ENCODE data around the gene FLRT1.

FLRT1 gene

DNA sequence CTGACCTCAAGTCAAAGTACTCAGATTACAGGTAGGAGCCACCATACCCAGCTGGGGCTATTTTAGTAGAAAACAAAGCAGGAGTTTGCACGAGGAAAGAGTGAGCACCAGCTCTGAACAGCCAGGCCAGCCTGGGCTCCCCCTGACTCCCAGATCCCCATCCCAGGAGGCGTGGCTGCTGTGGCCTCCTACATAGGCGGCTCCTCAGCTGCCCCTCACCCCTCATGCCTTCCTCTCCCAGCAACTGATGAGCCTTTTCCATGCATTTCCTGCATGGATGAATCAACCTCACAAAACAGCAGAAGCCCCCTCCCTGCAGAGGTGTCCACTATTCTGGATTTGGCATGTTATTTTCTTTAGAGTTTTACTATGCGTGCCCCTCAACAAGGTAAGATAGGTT is 10.5 kb upstream of the FLRT1 start:
- Histone ChIP-seq H3K27me3 (no peaks in the 10 kb centered on the region), H3K4me1 (peaks cover 44 to 94% (median 84%) of the 10 kb centered on the region in 10 experiments), H3K27ac (no peak overlapping the region), H4K20me1 (peaks cover 0 to 71% (median 4%) of the 10 kb centered on the region in 11 experiments; a peak in 9 of 22 replicates), H3K4me2 (peak overlapping the region in 6 of 11 experiments; percentile 14 to 95 (median 83); a peak in 3 of 22 replicates), H3K36me3 (no peaks in the 10 kb centered on the region), H3K9me3 (replicated peaks in 1 of 11) (no peaks in the 10 kb centered on the region), H3K4me3 (no peak overlapping the region), H3K9ac (no peak overlapping the region)
- no peak for TF ChIP-seq Cebpa-rat (IDR thresholded peaks at IDR 0.05)

DNA sequence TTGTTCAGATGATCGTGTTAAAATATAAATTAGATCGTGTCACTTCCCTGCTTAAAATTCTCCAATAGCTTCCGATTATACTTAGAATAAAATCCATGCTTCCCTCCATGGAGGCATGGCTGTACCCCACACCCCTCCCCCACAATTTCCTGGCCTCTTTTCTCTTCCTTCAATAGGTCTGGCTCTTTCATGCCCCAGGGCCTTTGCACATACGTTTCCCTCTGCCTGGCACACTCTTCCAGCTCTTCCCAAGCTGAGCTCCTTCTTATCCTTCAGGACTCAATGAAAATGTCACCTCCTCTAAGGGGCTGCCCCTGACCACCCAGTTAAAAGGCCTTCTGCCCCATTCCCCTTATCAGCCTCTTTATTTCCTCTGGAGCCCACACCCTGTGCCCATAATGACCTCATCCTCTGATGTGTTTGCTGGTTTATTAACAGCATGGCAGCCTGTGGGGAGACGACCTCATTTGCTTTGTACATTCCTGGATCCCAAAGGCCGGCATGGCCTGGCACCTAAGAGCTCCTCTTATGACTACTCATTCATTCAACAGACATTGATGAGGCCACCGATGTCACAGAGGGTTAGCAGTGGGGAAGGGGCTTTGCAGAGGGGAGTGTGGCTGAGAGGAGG is 9.0 kb upstream of the FLRT1 start:
- TF ChIP-seq Cebpa-rat (IDR thresholded peaks at IDR 0.05): no peak
- peak overlapping the region; percentile 88 to 98 (median 96); a peak in 19 of 22 replicates for H3K4me2 ChIP-seq
- peaks cover 39 to 99% (median 92%) of the 10 kb centered on the region in 10 experiments for H3K4me1 ChIP-seq
- no peak overlapping the region for H3K9ac ChIP-seq
- no peaks in the 10 kb centered on the region for H3K9me3 ChIP-seq (replicated peaks in 1 of 11)
- H4K20me1 ChIP-seq: peaks cover 0 to 72% (median 8%) of the 10 kb centered on the region in 11 experiments; a peak in 10 of 22 replicates
- no peak overlapping the region for H3K4me3 ChIP-seq
- H3K27me3 ChIP-seq: no peaks in the 10 kb centered on the region
- H3K36me3 ChIP-seq: no peaks in the 10 kb centered on the region
- peak overlapping the region in 5 of 11 experiments; percentile 51 to 76 (median 74); a peak in 9 of 22 replicates for H3K27ac ChIP-seq

DNA sequence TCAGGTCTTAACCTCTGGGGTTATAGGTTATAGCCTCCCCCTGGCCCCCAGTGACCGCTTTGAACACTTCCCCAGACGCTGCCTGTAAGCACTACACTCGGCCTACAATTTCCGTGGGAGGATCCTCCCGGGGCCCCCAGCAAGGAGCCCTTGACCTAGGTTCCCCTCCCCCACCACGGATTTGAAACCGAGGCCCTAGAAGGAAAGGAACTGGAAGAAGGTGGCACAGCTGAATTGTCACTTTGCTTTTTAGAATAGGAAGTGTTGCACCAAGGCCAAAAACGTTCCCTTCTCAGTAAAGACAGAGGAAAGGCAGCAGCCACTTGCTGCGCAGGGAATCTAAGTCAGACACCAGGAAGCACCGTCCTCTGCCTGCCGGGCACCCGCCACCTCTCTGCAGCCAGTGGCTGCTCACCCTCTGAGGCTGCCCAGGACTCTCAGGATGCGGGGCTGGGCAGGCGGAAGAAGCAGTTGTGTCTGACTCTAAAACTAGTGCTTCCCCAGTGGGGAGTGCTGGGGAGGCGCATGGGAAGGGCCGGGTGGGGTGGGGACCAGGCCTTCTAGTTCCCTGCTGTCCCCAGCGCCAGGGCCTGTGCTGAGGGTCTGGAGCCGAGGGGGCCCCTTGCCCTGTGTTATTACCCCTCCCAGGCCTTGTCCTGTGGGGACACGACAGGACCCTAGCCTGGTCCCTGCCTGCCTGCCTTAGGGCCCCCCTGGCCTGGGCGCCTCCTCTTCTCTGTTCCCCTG is 7.9 kb upstream of the FLRT1 start:
- peaks cover 34 to 99% (median 93%) of the 10 kb centered on the region in 10 experiments for H3K4me1 ChIP-seq
- no peaks in the 10 kb centered on the region for H3K9me3 ChIP-seq (replicated peaks in 1 of 11)
- peak overlapping the region in 9 of 10 experiments; percentile 21 to 62 (median 44); a peak in 15 of 20 replicates for H3K4me3 ChIP-seq
- H3K36me3 ChIP-seq: no peaks in the 10 kb centered on the region
- H4K20me1 ChIP-seq: peaks cover 0 to 76% (median 17%) of the 10 kb centered on the region in 11 experiments; a peak in 12 of 22 replicates
- H3K27me3 ChIP-seq: peaks cover 0 to 6% (median 0%) of the 10 kb centered on the region in 11 experiments; a peak in 2 of 22 replicates
- peak overlapping the region in 10 of 11 experiments; percentile 40 to 76 (median 66); a peak in 18 of 22 replicates for H3K27ac ChIP-seq
- peak overlapping the region; percentile 88 to 98 (median 96) for H3K4me2 ChIP-seq
- peak overlapping the region; percentile 47 to 75 (median 67); a peak in 21 of 22 replicates for H3K9ac ChIP-seq
- no peak for TF ChIP-seq Cebpa-rat (IDR thresholded peaks at IDR 0.05)

DNA sequence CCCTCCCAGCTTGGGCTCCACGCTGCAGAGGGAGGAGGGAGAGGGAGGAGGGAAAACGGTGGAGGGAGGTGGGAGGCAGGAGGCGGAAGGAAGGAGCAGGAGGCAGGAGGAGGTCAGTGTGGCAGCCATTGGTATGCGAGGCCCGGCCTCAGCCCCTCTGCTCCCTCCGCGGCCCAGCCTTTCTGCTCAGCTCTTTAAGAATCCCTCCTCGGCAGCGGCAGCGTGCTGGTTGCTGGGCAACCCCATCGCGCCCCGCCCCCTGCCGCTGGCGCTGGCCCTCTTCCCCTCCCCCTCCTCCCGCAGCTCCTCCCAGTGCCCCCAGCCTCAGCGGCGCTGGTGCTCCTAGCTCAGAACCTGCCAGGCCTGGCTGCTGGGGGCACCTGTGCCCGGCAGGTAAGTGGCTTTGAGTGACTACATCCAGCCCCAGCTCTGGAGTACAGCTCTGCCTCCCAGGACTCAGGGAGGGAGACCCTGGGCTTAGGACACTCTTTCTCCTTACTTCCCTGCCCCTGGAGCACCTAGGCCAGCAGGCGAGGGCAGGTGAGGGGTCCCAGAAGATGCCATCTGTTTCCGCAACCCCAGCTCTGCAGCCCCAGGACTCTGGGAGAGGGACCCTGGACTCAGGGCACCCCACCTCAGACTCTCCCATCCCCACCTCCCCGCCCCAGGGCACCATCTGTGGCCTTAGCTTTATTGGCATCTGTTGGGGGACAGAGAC is 7.2 kb upstream of the FLRT1 start:
- no peaks in the 10 kb centered on the region for H3K36me3 ChIP-seq
- TF ChIP-seq Cebpa-rat (IDR thresholded peaks at IDR 0.05): no peak
- peak overlapping the region in 10 of 11 experiments; percentile 40 to 76 (median 66); a peak in 18 of 22 replicates for H3K27ac ChIP-seq
- peak overlapping the region; percentile 47 to 75 (median 67); a peak in 21 of 22 replicates for H3K9ac ChIP-seq
- no peaks in the 10 kb centered on the region for H3K9me3 ChIP-seq (replicated peaks in 1 of 11)
- H4K20me1 ChIP-seq: peaks cover 0 to 80% (median 22%) of the 10 kb centered on the region in 11 experiments; a peak in 12 of 22 replicates
- peaks cover 0 to 10% (median 0%) of the 10 kb centered on the region in 11 experiments; a peak in 3 of 22 replicates for H3K27me3 ChIP-seq
- H3K4me1 ChIP-seq: peaks cover 31 to 99% (median 92%) of the 10 kb centered on the region in 10 experiments
- H3K4me2 ChIP-seq: peak overlapping the region; percentile 88 to 98 (median 96)
- H3K4me3 ChIP-seq: peak overlapping the region in 9 of 10 experiments; percentile 21 to 62 (median 44); a peak in 16 of 20 replicates

DNA sequence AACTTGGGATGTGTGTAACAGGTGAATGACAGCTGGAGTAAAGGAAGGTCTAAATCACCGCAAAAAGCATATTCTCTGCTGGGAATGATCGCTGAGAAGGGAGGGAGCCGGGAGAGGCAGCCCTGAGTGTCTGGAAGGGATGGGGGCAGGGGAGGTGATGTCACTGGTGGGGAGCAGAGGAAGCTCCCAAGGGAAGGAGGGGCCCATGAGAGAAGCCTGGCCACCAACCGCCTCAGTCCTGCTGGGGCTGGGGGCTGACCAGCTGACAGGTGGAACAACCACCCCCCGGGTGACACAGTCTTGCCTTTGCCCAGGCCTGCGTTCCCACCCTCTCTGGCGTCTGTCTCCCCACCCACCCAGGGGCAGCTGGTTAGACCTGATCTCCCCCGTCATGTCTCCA is 6.0 kb upstream of the FLRT1 start:
- Histone ChIP-seq H4K20me1 (peaks cover 4 to 81% (median 31%) of the 10 kb centered on the region in 11 experiments; a peak in 19 of 22 replicates), H3K9ac (peak overlapping the region in 1 of 11 experiments; percentile 32; a peak in 1 of 22 replicates), H3K4me1 (peaks cover 27 to 99% (median 86%) of the 10 kb centered on the region in 10 experiments), H3K27me3 (peaks cover 4 to 22% (median 6%) of the 10 kb centered on the region in 11 experiments; a peak in 19 of 22 replicates), H3K4me3 (no peak overlapping the region; a peak in 1 of 20 replicates), H3K4me2 (peak overlapping the region in 10 of 11 experiments; percentile 27 to 98 (median 94); a peak in 19 of 22 replicates), H3K9me3 (replicated peaks in 1 of 11) (no peaks in the 10 kb centered on the region), H3K36me3 (no peaks in the 10 kb centered on the region), H3K27ac (no peak overlapping the region)
- no peak for TF ChIP-seq Cebpa-rat (IDR thresholded peaks at IDR 0.05)

DNA sequence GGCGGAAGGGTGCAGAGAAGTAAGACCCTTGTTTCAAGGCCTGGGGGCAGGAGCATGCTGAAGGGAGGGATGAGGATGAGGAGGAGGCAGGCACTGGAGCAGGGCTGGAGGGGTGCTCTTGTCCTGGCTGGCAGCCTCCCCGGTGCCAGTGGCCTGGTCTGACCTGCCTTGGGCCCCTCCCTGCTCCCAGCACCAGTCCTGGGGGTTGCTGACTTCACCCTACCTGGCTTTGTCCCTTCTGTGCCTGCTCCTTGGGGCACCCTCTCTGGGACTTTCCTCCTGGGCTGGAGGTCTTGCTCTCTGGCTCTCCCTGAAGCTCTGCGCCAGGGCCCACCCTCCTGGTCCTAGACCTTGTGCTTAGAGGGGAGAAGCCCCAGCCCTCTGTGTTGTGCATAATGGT is 4.7 kb upstream of the FLRT1 start:
- H3K27me3 ChIP-seq: peaks cover 11 to 33% (median 15%) of the 10 kb centered on the region in 11 experiments; a peak in 20 of 22 replicates
- peaks cover 8 to 81% (median 36%) of the 10 kb centered on the region in 11 experiments; a peak in 19 of 22 replicates for H4K20me1 ChIP-seq
- H3K9ac ChIP-seq: peak overlapping the region in 1 of 11 experiments; percentile 41; a peak in 1 of 22 replicates
- TF ChIP-seq Cebpa-rat (IDR thresholded peaks at IDR 0.05): no peak
- peaks cover 32 to 93% (median 85%) of the 10 kb centered on the region in 10 experiments for H3K4me1 ChIP-seq
- H3K4me2 ChIP-seq: peak overlapping the region in 10 of 11 experiments; percentile 9 to 97 (median 90); a peak in 17 of 22 replicates
- no peak overlapping the region for H3K27ac ChIP-seq
- H3K4me3 ChIP-seq: no peak overlapping the region
- H3K9me3 ChIP-seq (replicated peaks in 1 of 11): no peaks in the 10 kb centered on the region
- H3K36me3 ChIP-seq: no peaks in the 10 kb centered on the region

DNA sequence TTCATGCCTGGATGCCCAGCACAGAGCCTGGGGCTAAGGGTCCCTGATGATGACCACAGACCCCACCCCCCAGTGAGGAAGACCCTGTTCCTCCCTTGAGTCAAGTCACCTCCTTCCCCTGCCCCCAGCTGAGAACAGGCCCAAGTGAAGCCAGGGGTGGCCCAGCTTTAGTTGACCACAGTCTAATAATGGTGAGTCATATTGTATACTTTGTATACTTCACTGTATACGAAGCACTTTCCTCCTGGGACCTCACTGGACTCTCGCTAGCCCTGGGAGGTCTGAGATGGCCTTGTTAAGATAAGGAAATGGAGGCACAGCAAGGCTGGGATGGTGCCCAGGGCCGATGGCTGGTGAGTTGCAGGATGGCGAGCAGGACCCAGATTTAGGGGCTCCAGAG is 3.7 kb upstream of the FLRT1 start:
- Histone ChIP-seq H3K36me3 (no peaks in the 10 kb centered on the region), H3K27ac (no peak overlapping the region), H4K20me1 (peaks cover 17 to 85% (median 42%) of the 10 kb centered on the region in 11 experiments; a peak in 20 of 22 replicates), H3K4me2 (peak overlapping the region; percentile 18 to 97 (median 88); a peak in 17 of 22 replicates), H3K9me3 (replicated peaks in 1 of 11) (no peaks in the 10 kb centered on the region), H3K4me3 (no peak overlapping the region), H3K9ac (no peak overlapping the region), H3K4me1 (peaks cover 39 to 96% (median 85%) of the 10 kb centered on the region in 10 experiments), H3K27me3 (peaks cover 11 to 43% (median 16%) of the 10 kb centered on the region in 11 experiments; a peak in 20 of 22 replicates)
- no peak for TF ChIP-seq Cebpa-rat (IDR thresholded peaks at IDR 0.05)

DNA sequence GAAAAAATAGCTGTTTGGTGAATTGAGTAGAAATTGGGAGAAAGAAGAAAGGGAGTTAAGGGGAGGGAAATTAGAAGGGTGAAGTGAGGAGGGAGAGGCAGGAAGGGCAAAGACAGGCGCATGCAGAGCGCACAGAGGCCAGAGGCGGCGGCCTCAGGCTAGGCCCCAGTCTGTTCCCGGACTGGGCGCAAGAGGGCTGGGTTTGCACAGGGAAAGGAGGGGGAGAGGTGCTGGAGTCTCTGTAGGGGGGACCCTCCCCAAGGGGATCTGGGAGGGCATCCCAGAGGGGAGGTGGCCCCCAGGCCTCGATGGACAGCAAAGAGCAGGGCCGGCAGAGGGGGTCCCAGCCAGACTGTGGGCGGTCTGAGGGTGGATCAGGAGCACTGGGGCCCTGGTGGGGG is 1.3 kb upstream of the FLRT1 start:
- Histone ChIP-seq H4K20me1 (peaks cover 27 to 90% (median 59%) of the 10 kb centered on the region in 11 experiments; a peak in 20 of 22 replicates), H3K27me3 (peaks cover 11 to 56% (median 16%) of the 10 kb centered on the region in 11 experiments; a peak in 20 of 22 replicates), H3K27ac (no peak overlapping the region), H3K4me3 (no peak overlapping the region; a peak in 1 of 20 replicates), H3K9ac (peak overlapping the region in 4 of 11 experiments; percentile 6 to 56 (median 11); a peak in 2 of 22 replicates), H3K4me2 (peak overlapping the region; percentile 79 to 100 (median 91); a peak in 19 of 22 replicates), H3K36me3 (no peaks in the 10 kb centered on the region), H3K4me1 (peaks cover 16 to 89% (median 76%) of the 10 kb centered on the region in 10 experiments), H3K9me3 (replicated peaks in 1 of 11) (no peaks in the 10 kb centered on the region)
- TF ChIP-seq Cebpa-rat (IDR thresholded peaks at IDR 0.05): no peak

All from BLaER1 treated with 17β-estradiol and CSF1 and Interleukin-3, amounts not matched to agents 10 nM and 100 nM (cell line).